HepG2 (cell line): Measurements from ENCODE around the gene ADIPOR1. TPM values are rescaled to one million over a fixed set of nuclear protein-coding genes. Genes with fewer than 3 reads are reported as not detected.

Experiments
- ARNT ChIP-seq: fragments of 450-650 bp; IDR thresholded peaks from 2 replicates; pipeline ENCODE4 v1.6.1; 2017
- GABPA ChIP-seq, 2 experiments: IDR thresholded peaks; 2 replicates each; pipeline ENCODE4 v1.6.1; 2011 to 2016; ENCODE audit warnings: low read depth in 2 of 2, low read length in 1 of 2, missing biosample characterization in 1 of 2, missing genetic modification characterization in 1 of 2
- HCFC1 ChIP-seq: fragments of 150-350 bp; IDR thresholded peaks from 2 replicates; pipeline ENCODE4 v1.6.1; 2014; ENCODE audit warnings: low read depth, low read length
- MIER3 ChIP-seq: IDR thresholded peaks from 2 replicates; pipeline ENCODE4 v1.6.1; 2016; ENCODE audit warnings: missing compliant biosample characterization, borderline replicate concordance
- NFKB2 ChIP-seq: sonication (generic); formaldehyde crosslinking; IDR thresholded peaks from 2 replicates; pipeline ENCODE4 v1.4.0; 2020; ENCODE audit warnings: missing genetic modification reagents, borderline replicate concordance
- POGK ChIP-seq: sonication (generic); formaldehyde crosslinking; conservative IDR thresholded peaks from 2 replicates; pipeline ENCODE4 v1.8.0; 2022; ENCODE audit warnings: mild to moderate bottlenecking, moderate library complexity, missing genetic modification reagents
- POLR2AphosphoS5 ChIP-seq: IDR thresholded peaks from 2 replicates; pipeline ENCODE4 v1.6.1; 2012; ENCODE audit warnings: low read depth, low read length
- STAT5B ChIP-seq: sonication (generic); formaldehyde crosslinking; IDR thresholded peaks from 2 replicates; pipeline ENCODE4 v1.4.0; 2020; ENCODE audit warnings: missing genetic modification reagents
- ZNF318 ChIP-seq: sonication (generic); formaldehyde crosslinking; IDR thresholded peaks from 2 replicates; pipeline ENCODE4 v1.4.0; 2020; ENCODE audit warnings: mild to moderate bottlenecking, missing genetic modification reagents
- ZNF446 ChIP-seq: sonication (generic); formaldehyde crosslinking; IDR thresholded peaks from 2 replicates; pipeline ENCODE4 v1.5.0; 2020; ENCODE audit warnings: mild to moderate bottlenecking, missing genetic modification reagents
- polyA plus RNA-seq, 8 experiments: library from polyadenylated mRNA; depleted of rRNA in 3 of 8; stranded (reverse) in 7 of 8; unstranded in 1 of 8; fragments of >200 nt; fragmentation: Illumina TruSeq in 4 of 8; extraction: Trizol in 4 of 8; gene quantifications; 2 replicates each; pipeline versions ENCODE4 v1.2.1 to v1.2.3, GENCODE V29; 2011 to 2016; ENCODE audit warnings: low read depth in 4 of 8, missing spikeins in 1 of 8, mixed read lengths in 1 of 8; ENCODE audit not compliant: insufficient read depth in 1 of 8
- total RNA-seq, 5 experiments: library from RNA; depleted of rRNA; stranded (reverse); fragments of >200 nt; fragmentation: Illumina TruSeq; extraction: Trizol; gene quantifications; 2 replicates each; pipeline ENCODE4 v1.2.3, GENCODE V29; 2016; ENCODE audit warnings: low read depth in 1 of 5
- TF ChIP-seq, protein P1 (sequence below): sonication (generic); formaldehyde crosslinking; IDR thresholded peaks from 2 replicates; pipeline ENCODE4 v1.4.0; 2020; ENCODE audit warnings: mild to moderate bottlenecking, missing genetic modification reagents
- TF ChIP-seq, protein P2 (sequence below): sonication (generic); formaldehyde crosslinking; IDR thresholded peaks from 2 replicates; pipeline ENCODE4 v1.5.1; 2020; ENCODE audit warnings: missing genetic modification reagents, mild to moderate bottlenecking, borderline replicate concordance
- TF ChIP-seq, protein P3 (sequence below): sonication (generic); formaldehyde crosslinking; IDR thresholded peaks from 2 replicates; pipeline ENCODE4 v1.4.0; 2020; ENCODE audit warnings: low read depth, missing genetic modification reagents

The ADIPOR1 gene
- total and polyA plus RNA-seq, 2 of the 13 experiments (the other 11 are each of a cell fraction or from before 2014, with no cell fraction given): 60.0 to 141 TPM

DNA sequence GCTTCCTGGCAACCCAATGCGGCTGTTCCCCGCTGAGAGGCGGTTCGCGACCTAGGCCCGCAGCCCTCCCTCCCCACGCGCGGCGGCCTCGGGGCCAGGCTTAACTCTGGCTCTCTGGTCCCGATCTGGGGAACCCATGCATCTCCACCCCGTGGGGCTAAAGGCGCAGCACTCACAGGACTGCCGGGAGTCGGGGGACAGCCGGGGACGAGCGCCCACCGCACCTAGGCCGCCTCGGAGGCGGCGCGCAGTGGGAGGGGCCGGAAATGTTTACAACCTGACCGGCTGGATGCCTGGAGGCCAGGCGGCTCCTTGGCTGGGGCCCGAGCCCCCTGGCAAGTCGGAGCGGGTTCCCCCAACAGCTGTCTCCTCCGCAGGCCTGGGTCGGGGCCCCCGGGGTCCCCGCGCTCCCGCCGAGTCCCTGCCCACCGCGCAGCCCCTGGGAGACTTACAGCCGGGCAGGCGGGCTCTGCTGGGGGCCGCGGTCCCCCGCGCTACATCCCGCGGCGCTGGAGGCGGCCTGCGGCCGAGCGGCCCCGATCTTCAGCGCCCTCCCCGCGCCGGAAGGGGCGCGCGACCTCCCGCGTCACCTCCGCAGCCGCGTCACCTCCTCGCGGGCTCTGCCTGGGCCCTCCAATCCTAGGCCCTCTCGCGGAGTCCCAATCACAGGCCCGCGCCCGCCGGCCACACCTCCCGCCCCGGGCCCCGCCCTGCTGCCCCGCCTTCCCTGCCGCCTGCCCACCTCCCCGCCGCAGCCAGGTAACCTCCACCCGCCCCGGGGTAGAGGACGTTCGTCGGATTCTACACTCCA, at the start of gene ADIPOR1 (continued):
- TF ChIP-seq GABPA (IDR thresholded peaks at IDR 0.05; ENCODE audit: low read depth, low read length) (peak; percentile 88), GABPA (CRISPR knock-in tag; IDR thresholded peaks at IDR 0.05; ENCODE audit: low read depth) (peak; percentile 79), ZNF318 (CRISPR knock-in tag) (no peak), STAT5B (CRISPR knock-in tag) (no peak), NFKB2 (CRISPR knock-in tag) (peak; percentile 47; the same call in 1 of the 2 replicates), HCFC1 (no peak), ARNT (no peak), POGK (CRISPR knock-in tag) (no peak; the same call in 1 of the 2 replicates), ZNF446 (no peak; the same call in 1 of the 2 replicates), MIER3 (no peak), POLR2AphosphoS5 (peak; percentile 71)
- TF ChIP-seq, protein P1, sequence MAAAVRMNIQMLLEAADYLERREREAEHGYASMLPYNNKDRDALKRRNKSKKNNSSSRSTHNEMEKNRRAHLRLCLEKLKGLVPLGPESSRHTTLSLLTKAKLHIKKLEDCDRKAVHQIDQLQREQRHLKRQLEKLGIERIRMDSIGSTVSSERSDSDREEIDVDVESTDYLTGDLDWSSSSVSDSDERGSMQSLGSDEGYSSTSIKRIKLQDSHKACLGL: no peak
- TF ChIP-seq, protein P2, sequence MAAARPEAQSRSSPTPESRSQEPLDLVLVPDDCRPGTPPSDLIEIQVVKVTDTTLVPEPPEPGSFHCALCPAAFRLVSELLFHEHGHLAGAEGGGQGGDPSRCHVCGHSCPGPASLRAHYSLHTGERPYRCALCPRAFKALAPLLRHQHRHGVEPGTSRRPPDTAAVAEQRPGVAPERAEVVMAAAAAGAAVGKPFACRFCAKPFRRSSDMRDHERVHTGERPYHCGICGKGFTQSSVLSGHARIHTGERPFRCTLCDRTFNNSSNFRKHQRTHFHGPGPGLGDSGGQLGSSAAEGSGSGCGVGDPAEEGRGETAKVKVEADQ (CRISPR knock-in tag): no peak
- TF ChIP-seq, protein P3, sequence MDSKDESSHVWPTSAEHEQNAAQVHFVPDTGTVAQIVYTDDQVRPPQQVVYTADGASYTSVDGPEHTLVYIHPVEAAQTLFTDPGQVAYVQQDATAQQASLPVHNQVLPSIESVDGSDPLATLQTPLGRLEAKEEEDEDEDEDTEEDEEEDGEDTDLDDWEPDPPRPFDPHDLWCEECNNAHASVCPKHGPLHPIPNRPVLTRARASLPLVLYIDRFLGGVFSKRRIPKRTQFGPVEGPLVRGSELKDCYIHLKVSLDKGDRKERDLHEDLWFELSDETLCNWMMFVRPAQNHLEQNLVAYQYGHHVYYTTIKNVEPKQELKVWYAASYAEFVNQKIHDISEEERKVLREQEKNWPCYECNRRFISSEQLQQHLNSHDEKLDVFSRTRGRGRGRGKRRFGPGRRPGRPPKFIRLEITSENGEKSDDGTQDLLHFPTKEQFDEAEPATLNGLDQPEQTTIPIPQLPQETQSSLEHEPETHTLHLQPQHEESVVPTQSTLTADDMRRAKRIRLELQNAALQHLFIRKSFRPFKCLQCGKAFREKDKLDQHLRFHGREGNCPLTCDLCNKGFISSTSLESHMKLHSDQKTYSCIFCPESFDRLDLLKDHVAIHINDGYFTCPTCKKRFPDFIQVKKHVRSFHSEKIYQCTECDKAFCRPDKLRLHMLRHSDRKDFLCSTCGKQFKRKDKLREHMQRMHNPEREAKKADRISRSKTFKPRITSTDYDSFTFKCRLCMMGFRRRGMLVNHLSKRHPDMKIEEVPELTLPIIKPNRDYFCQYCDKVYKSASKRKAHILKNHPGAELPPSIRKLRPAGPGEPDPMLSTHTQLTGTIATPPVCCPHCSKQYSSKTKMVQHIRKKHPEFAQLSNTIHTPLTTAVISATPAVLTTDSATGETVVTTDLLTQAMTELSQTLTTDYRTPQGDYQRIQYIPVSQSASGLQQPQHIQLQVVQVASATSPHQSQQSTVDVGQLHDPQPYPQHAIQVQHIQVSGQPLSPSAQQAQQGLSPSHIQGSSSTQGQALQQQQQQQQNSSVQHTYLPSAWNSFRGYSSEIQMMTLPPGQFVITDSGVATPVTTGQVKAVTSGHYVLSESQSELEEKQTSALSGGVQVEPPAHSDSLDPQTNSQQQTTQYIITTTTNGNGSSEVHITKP (CRISPR knock-in tag): no peak
